GM23338 (cell line): Measurements from ENCODE around the gene ILKAP. TPM values are rescaled to one million over a fixed set of nuclear protein-coding genes. Genes with fewer than 3 reads are reported as not detected.
A peak's percentile ranks its signal among the peaks of the same experiment; 100 is the strongest.

Experiments used
- ATAC-seq: fragments of 200-7000 bp; cut with Tn5 transposase; 3 replicates; pipeline ENCODE4 v1.9.1; 2020
- DNase-seq: peaks from one replicate; pipeline ENCODE4 v3.0.0-alpha.2; 2015; ENCODE audit warnings: low spot score
- H2AFZ ChIP-seq: fragments of 200-600 bp; sonication (generic); 2 replicates; pipeline ENCODE4 v1.8.0; 2016; ENCODE audit warnings: antibody characterized with exemption, mild to moderate bottlenecking, moderate library complexity
- H3F3A ChIP-seq: fragments of 200-600 bp; sonication (generic); replicated peaks from 2 replicates; pipeline ENCODE4 v1.8.0; 2017; ENCODE audit warnings: antibody characterized with exemption, mixed run types, low read depth
- H3K27ac ChIP-seq: fragments of 200-600 bp; sonication (generic); 2 replicates; pipeline ENCODE4 v1.6.1; 2016; ENCODE audit warnings: low read depth
- H3K27me3 ChIP-seq: fragments of 200-600 bp; sonication (generic); 2 replicates; pipeline ENCODE4 v1.8.0; 2016; ENCODE audit warnings: mild to moderate bottlenecking, mixed run types, moderate library complexity; ENCODE audit not compliant: insufficient read depth
- H3K36me3 ChIP-seq: fragments of 200-600 bp; sonication (generic); 2 replicates; pipeline ENCODE4 v1.8.0; 2016; ENCODE audit warnings: mild to moderate bottlenecking; ENCODE audit not compliant: insufficient read depth
- H3K4me1 ChIP-seq: fragments of 200-600 bp; sonication (generic); 2 replicates; pipeline ENCODE4 v1.8.0; 2016; ENCODE audit warnings: mild to moderate bottlenecking, moderate library complexity; ENCODE audit not compliant: insufficient read depth
- H3K4me2 ChIP-seq: fragments of 200-600 bp; sonication (generic); 2 replicates; pipeline ENCODE4 v1.7.1; 2017; ENCODE audit warnings: mixed run types
- H3K4me3 ChIP-seq: fragments of 200-600 bp; sonication (generic); 2 replicates; pipeline ENCODE4 v1.6.1; 2016; ENCODE audit warnings: mixed run types
- H3K79me2 ChIP-seq: fragments of 200-600 bp; sonication (generic); replicated peaks from 2 replicates; pipeline ENCODE4 v1.8.0; 2017; ENCODE audit warnings: mild to moderate bottlenecking; ENCODE audit not compliant: insufficient read depth
- H3K9me2 ChIP-seq: fragments of 200-600 bp; sonication (generic); 2 replicates; pipeline ENCODE4 v1.8.0; 2017; ENCODE audit not compliant: insufficient read depth
- H4K20me1 ChIP-seq: fragments of 200-600 bp; sonication (generic); replicated peaks from 2 replicates; pipeline ENCODE4 v1.8.0; 2017; ENCODE audit warnings: mild to moderate bottlenecking; ENCODE audit not compliant: insufficient read depth
- H3K27ac Mint-ChIP-seq: 2 replicates; pipeline ENCODE4 v1.8.0; 2020; ENCODE audit warnings: inconsistent platforms, mild to moderate bottlenecking, moderate library complexity, mixed read lengths
- H3K27me3 Mint-ChIP-seq: 3 replicates; pipeline ENCODE4 v1.8.0; 2022; ENCODE audit warnings: low read depth, mild to moderate bottlenecking, moderate library complexity, mixed read lengths, inconsistent platforms; ENCODE audit not compliant: insufficient read depth, poor library complexity
- H3K36me3 Mint-ChIP-seq: 3 replicates; pipeline ENCODE4 v1.8.0; 2021; ENCODE audit warnings: low read depth, mild to moderate bottlenecking, inconsistent platforms, moderate library complexity, mixed read lengths
- H3K4me1 Mint-ChIP-seq: 3 replicates; pipeline ENCODE4 v1.8.0; 2020; ENCODE audit warnings: mild to moderate bottlenecking, inconsistent platforms, mixed read lengths
- H3K4me3 Mint-ChIP-seq: 3 replicates; pipeline ENCODE4 v1.8.0; 2021; ENCODE audit warnings: moderate library complexity, mild to moderate bottlenecking, inconsistent platforms, mixed read lengths
- H3K9me3 Mint-ChIP-seq: 3 replicates; pipeline ENCODE4 v1.8.0; 2020; ENCODE audit warnings: moderate library complexity, mild to moderate bottlenecking, inconsistent platforms, mixed read lengths
- CREB1 ChIP-seq: fragments of 250-450 bp; sonication (Bioruptor Pico); IDR thresholded peaks from 2 replicates; pipeline ENCODE4 v1.5.0; 2020; ENCODE audit warnings: low read depth, mild to moderate bottlenecking, moderate library complexity
- EZH2 ChIP-seq: fragments of 200-600 bp; sonication (generic); IDR thresholded peaks from one replicate; pipeline ENCODE4 v1.8.0; 2017; ENCODE audit warnings: antibody characterized with exemption, mild to moderate bottlenecking, low read depth; ENCODE audit not compliant: unreplicated experiment
- polyA plus RNA-seq: library from polyadenylated mRNA; unstranded; fragments of >200 nt; fragmentation: Nextera tagmentation; extraction: Ambion mirVana; gene quantifications from 2 replicates; pipeline ENCODE4 v1.2.1, GENCODE V29; 2016
- total RNA-seq: library from RNA; depleted of rRNA; stranded (reverse); fragments of >200 nt; shearing (Covaris generic); gene quantifications from 2 replicates; pipeline ENCODE4 v1.2.3, GENCODE V29; 2014
- TF ChIP-seq, protein P1 (sequence below): IDR thresholded peaks from one replicate; pipeline ENCODE4 v1.6.1; 2018; ENCODE audit warnings: antibody characterized with exemption; ENCODE audit not compliant: unreplicated experiment
- TF ChIP-seq, protein P2 (sequence below), 2 experiments: fragments of 200-600 bp in 1 of 2; sonication (generic) in 1 of 2; conservative IDR thresholded peaks; 2 replicates each; pipeline versions ENCODE4 v1.5.1 to v1.6.1; 2016 to 2017; ENCODE audit warnings: antibody characterized with exemption in 2 of 2, low read depth in 2 of 2, mild to moderate bottlenecking in 2 of 2, moderate library complexity in 1 of 2
- TF ChIP-seq, protein P3 (sequence below): fragments of 250-450 bp; sonication (Bioruptor Pico); IDR thresholded peaks from 2 replicates; pipeline ENCODE4 v1.5.0; 2020; ENCODE audit warnings: mild to moderate bottlenecking, moderate library complexity

The ILKAP gene
- total and polyA plus RNA-seq, 2 experiments from 2014 or later: 17.0 to 35.9 TPM

DNA sequence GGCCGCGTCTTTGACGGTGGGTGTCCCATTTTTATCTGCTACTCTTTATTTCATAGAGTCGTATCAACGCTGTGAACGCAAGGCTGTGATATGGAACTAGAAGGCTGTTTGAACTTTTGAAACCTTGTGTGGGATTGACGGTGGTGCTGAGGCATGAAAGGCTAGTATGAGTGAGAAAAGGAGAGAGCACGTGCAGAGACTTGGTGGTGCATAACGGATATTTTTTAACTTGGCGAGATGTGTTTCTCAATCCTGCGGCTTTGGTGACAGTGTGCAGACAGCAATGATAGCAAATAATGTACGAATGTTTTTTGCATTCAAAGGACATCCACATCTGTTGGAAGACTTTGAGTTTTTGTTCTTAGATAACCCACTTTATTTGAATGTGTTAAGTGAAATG, 30.1 kb upstream of the ILKAP start (continued):
- TF ChIP-seq EZH2: no peak
- TF ChIP-seq, protein P1, sequence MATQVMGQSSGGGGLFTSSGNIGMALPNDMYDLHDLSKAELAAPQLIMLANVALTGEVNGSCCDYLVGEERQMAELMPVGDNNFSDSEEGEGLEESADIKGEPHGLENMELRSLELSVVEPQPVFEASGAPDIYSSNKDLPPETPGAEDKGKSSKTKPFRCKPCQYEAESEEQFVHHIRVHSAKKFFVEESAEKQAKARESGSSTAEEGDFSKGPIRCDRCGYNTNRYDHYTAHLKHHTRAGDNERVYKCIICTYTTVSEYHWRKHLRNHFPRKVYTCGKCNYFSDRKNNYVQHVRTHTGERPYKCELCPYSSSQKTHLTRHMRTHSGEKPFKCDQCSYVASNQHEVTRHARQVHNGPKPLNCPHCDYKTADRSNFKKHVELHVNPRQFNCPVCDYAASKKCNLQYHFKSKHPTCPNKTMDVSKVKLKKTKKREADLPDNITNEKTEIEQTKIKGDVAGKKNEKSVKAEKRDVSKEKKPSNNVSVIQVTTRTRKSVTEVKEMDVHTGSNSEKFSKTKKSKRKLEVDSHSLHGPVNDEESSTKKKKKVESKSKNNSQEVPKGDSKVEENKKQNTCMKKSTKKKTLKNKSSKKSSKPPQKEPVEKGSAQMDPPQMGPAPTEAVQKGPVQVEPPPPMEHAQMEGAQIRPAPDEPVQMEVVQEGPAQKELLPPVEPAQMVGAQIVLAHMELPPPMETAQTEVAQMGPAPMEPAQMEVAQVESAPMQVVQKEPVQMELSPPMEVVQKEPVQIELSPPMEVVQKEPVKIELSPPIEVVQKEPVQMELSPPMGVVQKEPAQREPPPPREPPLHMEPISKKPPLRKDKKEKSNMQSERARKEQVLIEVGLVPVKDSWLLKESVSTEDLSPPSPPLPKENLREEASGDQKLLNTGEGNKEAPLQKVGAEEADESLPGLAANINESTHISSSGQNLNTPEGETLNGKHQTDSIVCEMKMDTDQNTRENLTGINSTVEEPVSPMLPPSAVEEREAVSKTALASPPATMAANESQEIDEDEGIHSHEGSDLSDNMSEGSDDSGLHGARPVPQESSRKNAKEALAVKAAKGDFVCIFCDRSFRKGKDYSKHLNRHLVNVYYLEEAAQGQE: no peak
- no peak for TF ChIP-seq CREB1 (CRISPR knock-in tag)
- TF ChIP-seq, protein P2, sequence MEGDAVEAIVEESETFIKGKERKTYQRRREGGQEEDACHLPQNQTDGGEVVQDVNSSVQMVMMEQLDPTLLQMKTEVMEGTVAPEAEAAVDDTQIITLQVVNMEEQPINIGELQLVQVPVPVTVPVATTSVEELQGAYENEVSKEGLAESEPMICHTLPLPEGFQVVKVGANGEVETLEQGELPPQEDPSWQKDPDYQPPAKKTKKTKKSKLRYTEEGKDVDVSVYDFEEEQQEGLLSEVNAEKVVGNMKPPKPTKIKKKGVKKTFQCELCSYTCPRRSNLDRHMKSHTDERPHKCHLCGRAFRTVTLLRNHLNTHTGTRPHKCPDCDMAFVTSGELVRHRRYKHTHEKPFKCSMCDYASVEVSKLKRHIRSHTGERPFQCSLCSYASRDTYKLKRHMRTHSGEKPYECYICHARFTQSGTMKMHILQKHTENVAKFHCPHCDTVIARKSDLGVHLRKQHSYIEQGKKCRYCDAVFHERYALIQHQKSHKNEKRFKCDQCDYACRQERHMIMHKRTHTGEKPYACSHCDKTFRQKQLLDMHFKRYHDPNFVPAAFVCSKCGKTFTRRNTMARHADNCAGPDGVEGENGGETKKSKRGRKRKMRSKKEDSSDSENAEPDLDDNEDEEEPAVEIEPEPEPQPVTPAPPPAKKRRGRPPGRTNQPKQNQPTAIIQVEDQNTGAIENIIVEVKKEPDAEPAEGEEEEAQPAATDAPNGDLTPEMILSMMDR (conservative IDR thresholded peaks at IDR 0.05; ENCODE audit: low read depth in 2 of 2): no peak

DNA sequence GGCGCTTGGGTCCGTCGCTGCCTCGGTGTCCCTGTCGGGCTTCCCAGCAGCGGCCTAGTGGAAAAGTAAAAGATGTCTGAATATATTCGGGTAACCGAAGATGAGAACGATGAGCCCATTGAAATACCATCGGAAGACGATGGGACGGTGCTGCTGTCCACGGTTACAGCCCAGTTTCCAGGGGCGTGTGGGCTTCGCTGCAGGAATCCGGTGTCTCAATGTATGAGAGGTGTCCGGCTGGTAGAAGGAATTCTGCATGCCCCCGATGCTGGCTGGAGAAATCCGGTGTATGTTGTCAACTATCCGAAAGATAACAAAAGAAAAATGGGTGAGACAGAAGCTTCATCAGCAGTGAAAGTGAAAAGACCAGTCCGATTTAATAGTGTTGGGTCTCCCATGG, 28.3 kb upstream of the ILKAP start:
- peaks cover 13% of the 10 kb centered on the region for H3K4me1 Mint-ChIP-seq
- peaks cover 50% of the 10 kb centered on the region for H3K27me3 ChIP-seq
- no peak for DNase-seq
- no peak for TF ChIP-seq CREB1 (CRISPR knock-in tag)
- TF ChIP-seq, protein P3, sequence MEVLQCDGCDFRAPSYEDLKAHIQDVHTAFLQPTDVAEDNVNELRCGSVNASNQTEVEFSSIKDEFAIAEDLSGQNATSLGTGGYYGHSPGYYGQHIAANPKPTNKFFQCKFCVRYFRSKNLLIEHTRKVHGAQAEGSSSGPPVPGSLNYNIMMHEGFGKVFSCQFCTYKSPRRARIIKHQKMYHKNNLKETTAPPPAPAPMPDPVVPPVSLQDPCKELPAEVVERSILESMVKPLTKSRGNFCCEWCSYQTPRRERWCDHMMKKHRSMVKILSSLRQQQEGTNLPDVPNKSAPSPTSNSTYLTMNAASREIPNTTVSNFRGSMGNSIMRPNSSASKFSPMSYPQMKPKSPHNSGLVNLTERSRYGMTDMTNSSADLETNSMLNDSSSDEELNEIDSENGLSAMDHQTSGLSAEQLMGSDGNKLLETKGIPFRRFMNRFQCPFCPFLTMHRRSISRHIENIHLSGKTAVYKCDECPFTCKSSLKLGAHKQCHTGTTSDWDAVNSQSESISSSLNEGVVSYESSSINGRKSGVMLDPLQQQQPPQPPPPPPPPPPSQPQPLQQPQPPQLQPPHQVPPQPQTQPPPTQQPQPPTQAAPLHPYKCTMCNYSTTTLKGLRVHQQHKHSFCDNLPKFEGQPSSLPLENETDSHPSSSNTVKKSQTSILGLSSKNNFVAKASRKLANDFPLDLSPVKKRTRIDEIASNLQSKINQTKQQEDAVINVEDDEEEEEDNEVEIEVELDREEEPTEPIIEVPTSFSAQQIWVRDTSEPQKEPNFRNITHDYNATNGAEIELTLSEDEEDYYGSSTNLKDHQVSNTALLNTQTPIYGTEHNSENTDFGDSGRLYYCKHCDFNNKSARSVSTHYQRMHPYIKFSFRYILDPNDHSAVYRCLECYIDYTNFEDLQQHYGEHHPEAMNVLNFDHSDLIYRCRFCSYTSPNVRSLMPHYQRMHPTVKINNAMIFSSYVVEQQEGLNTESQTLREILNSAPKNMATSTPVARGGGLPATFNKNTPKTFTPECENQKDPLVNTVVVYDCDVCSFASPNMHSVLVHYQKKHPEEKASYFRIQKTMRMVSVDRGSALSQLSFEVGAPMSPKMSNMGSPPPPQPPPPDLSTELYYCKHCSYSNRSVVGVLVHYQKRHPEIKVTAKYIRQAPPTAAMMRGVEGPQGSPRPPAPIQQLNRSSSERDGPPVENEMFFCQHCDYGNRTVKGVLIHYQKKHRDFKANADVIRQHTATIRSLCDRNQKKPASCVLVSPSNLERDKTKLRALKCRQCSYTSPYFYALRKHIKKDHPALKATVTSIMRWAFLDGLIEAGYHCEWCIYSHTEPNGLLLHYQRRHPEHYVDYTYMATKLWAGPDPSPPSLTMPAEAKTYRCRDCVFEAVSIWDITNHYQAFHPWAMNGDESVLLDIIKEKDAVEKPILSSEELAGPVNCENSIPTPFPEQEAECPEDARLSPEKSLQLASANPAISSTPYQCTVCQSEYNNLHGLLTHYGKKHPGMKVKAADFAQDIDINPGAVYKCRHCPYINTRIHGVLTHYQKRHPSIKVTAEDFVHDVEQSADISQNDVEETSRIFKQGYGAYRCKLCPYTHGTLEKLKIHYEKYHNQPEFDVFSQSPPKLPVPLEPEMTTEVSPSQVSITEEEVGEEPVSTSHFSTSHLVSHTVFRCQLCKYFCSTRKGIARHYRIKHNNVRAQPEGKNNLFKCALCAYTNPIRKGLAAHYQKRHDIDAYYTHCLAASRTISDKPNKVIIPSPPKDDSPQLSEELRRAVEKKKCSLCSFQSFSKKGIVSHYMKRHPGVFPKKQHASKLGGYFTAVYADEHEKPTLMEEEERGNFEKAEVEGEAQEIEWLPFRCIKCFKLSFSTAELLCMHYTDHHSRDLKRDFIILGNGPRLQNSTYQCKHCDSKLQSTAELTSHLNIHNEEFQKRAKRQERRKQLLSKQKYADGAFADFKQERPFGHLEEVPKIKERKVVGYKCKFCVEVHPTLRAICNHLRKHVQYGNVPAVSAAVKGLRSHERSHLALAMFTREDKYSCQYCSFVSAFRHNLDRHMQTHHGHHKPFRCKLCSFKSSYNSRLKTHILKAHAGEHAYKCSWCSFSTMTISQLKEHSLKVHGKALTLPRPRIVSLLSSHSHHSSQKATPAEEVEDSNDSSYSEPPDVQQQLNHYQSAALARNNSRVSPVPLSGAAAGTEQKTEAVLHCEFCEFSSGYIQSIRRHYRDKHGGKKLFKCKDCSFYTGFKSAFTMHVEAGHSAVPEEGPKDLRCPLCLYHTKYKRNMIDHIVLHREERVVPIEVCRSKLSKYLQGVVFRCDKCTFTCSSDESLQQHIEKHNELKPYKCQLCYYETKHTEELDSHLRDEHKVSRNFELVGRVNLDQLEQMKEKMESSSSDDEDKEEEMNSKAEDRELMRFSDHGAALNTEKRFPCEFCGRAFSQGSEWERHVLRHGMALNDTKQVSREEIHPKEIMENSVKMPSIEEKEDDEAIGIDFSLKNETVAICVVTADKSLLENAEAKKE: no peak
- TF ChIP-seq, protein P1: no peak
- peak overlapping the region; percentile 100; the same call in 1 of the 2 replicates for H3K4me2 ChIP-seq
- H3K4me3 Mint-ChIP-seq: peak overlapping the region; percentile 80
- H3K4me3 ChIP-seq: peak overlapping the region; percentile 84; the same call in 1 of the 2 replicates
- H3K36me3 ChIP-seq: no peaks in the 10 kb centered on the region
- peaks cover 3% of the 10 kb centered on the region; the same call in 1 of the 2 replicates for H3K9me2 ChIP-seq
- no peaks in the 10 kb centered on the region; the same call in 2 of the 3 replicates for H3K36me3 Mint-ChIP-seq
- H3K9me3 Mint-ChIP-seq: peaks cover 3% of the 10 kb centered on the region; the same call in 2 of the 3 replicates
- peak overlapping the region; percentile 99 for H2AFZ ChIP-seq
- peaks cover 48% of the 10 kb centered on the region for H3K27me3 Mint-ChIP-seq
- no peak overlapping the region for H3K27ac ChIP-seq
- H3K4me1 ChIP-seq: peaks cover 4% of the 10 kb centered on the region; the same call in 1 of the 2 replicates
- H3K79me2 ChIP-seq: no peaks in the 10 kb centered on the region
- no peaks in the 10 kb centered on the region for H4K20me1 ChIP-seq
- no peak overlapping the region for H3K27ac Mint-ChIP-seq
- ATAC-seq: no peak
- no peaks in the 10 kb centered on the region for H3F3A ChIP-seq
